ENCODE data around the gene NPY2R. TPM values are rescaled to one million over a fixed set of nuclear protein-coding genes. Genes with fewer than 3 reads are reported as not detected.

The NPY2R gene, protein sequence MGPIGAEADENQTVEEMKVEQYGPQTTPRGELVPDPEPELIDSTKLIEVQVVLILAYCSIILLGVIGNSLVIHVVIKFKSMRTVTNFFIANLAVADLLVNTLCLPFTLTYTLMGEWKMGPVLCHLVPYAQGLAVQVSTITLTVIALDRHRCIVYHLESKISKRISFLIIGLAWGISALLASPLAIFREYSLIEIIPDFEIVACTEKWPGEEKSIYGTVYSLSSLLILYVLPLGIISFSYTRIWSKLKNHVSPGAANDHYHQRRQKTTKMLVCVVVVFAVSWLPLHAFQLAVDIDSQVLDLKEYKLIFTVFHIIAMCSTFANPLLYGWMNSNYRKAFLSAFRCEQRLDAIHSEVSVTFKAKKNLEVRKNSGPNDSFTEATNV
- total RNA-seq (ENCODE audit: unreplicated experiment) = not detected
- long read RNA-seq = 0 reads

DNA sequence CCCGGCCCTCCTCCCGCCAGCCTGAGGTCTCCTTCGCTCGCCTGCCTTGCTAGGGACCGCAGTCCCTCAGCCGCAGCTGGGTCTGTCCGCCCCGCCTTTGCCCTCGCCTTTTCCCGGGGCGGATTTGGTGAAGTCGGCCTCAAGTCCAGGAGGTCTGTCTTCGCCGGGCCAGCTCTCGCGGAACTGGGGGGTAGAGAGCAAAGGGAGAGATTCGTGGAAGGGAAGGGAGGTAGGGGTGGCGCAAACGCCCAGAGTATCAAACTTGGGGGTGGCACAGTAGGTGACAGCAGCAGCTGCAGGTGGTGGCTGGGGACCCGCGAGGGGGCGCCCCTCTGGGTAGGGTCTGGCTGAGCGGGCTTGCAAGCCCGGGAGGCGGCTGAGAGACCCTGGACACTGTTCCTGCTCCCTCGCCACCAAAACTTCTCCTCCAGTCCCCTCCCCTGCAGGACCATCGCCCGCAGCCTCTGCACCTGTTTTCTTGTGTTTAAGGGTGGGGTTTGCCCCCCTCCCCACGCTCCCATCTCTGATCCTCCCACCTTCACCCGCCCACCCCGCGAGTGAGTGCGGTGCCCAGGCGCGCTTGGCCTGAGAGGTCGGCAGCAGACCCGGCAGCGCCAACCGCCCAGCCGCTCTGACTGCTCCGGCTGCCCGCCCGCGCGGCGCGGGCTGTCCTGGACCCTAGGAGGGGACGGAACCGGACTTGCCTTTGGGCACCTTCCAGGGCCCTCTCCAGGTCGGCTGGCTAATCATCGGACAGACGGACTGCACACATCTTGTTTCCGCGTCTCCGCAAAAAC is at the start of gene NPY2R:
Gene NPY2R (plus strand): TSS at position 379 of the 797 bp plus-strand sequence. CDS start 5,304 bp downstream, outside the sequence.
- no peaks in the 10 kb centered on the region for H3K9me3 Mint-ChIP-seq (ENCODE audit: unreplicated experiment)
- DNase-seq = peak; percentile 73
- peak within 1 kb of the TSS; percentile 91 for H3K4me3 Mint-ChIP-seq (ENCODE audit: unreplicated experiment)
- no peak within 1 kb of the TSS for H3K27ac Mint-ChIP-seq (ENCODE audit: unreplicated experiment)
- H3K4me1 Mint-ChIP-seq (ENCODE audit: low read depth, unreplicated experiment) = peaks cover 3% of the 10 kb centered on the region
- H3K36me3 Mint-ChIP-seq (ENCODE audit: unreplicated experiment) = no peaks in the 10 kb centered on the region
- peaks cover 11% of the 10 kb centered on the region for H3K27me3 Mint-ChIP-seq (ENCODE audit: unreplicated experiment)
- TF ChIP-seq, protein P1, sequence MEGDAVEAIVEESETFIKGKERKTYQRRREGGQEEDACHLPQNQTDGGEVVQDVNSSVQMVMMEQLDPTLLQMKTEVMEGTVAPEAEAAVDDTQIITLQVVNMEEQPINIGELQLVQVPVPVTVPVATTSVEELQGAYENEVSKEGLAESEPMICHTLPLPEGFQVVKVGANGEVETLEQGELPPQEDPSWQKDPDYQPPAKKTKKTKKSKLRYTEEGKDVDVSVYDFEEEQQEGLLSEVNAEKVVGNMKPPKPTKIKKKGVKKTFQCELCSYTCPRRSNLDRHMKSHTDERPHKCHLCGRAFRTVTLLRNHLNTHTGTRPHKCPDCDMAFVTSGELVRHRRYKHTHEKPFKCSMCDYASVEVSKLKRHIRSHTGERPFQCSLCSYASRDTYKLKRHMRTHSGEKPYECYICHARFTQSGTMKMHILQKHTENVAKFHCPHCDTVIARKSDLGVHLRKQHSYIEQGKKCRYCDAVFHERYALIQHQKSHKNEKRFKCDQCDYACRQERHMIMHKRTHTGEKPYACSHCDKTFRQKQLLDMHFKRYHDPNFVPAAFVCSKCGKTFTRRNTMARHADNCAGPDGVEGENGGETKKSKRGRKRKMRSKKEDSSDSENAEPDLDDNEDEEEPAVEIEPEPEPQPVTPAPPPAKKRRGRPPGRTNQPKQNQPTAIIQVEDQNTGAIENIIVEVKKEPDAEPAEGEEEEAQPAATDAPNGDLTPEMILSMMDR (IDR thresholded peaks at IDR 0.05; ENCODE audit: partially characterized antibody, unreplicated experiment) = no peak

DNA sequence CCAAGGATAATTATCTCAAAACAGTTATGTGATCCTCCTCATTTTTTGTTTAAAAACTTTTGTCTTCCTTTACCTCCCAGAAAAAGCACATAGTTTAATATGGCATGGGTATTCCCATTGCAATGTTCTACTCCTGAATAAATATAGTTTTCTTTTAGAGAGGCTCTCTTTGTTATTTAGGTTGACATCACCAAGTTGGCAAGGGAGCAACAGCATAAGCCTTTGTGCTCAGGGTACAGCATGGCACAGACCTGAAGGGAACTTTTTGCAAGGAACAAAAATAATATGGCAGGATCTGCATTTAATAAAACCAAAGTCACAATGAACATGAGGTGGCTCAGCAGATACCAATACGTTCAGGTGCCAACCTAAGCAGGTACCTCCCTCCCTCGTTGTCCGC is 47.1 kb upstream of the NPY2R start:
- H3K4me1 Mint-ChIP-seq (ENCODE audit: low read depth, unreplicated experiment) = no peaks in the 10 kb centered on the region
- TF ChIP-seq, protein P1 (IDR thresholded peaks at IDR 0.05; ENCODE audit: partially characterized antibody, unreplicated experiment) = no peak
- no peak overlapping the region for H3K27ac Mint-ChIP-seq (ENCODE audit: unreplicated experiment)
- DNase-seq = no peak
- no peaks in the 10 kb centered on the region for H3K9me3 Mint-ChIP-seq (ENCODE audit: unreplicated experiment)
- no peak overlapping the region for H3K4me3 Mint-ChIP-seq (ENCODE audit: unreplicated experiment)
- H3K27me3 Mint-ChIP-seq (ENCODE audit: unreplicated experiment) = no peaks in the 10 kb centered on the region
- H3K36me3 Mint-ChIP-seq (ENCODE audit: unreplicated experiment) = no peaks in the 10 kb centered on the region

DNA sequence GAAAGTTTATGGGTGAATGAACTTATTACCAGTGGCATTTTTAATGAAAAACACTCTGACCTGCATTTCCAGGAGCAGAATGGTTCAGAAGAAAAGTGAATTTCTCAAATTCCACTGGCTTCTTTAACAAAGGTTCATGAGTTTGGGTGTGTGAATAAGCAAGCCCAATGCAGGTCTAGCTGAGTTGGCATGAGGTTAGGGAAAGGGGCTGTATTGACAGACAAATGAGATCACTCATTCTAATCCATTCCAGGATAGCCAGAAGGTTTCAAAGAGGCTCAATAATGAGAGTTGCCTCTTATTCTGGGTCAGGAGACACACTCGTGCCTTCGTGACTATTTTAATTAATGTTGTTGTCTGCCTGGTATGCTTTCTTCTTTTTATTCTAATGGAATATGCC is 43.7 kb upstream of the NPY2R start:
- Mint-ChIP-seq H3K27ac (ENCODE audit: unreplicated experiment) (no peak overlapping the region), H3K4me3 (ENCODE audit: unreplicated experiment) (no peak overlapping the region), H3K9me3 (ENCODE audit: unreplicated experiment) (no peaks in the 10 kb centered on the region), H3K36me3 (ENCODE audit: unreplicated experiment) (no peaks in the 10 kb centered on the region), H3K27me3 (ENCODE audit: unreplicated experiment) (no peaks in the 10 kb centered on the region), H3K4me1 (ENCODE audit: low read depth, unreplicated experiment) (no peaks in the 10 kb centered on the region)
- no peak for DNase-seq
- TF ChIP-seq, protein P1 (IDR thresholded peaks at IDR 0.05; ENCODE audit: partially characterized antibody, unreplicated experiment) = no peak

DNA sequence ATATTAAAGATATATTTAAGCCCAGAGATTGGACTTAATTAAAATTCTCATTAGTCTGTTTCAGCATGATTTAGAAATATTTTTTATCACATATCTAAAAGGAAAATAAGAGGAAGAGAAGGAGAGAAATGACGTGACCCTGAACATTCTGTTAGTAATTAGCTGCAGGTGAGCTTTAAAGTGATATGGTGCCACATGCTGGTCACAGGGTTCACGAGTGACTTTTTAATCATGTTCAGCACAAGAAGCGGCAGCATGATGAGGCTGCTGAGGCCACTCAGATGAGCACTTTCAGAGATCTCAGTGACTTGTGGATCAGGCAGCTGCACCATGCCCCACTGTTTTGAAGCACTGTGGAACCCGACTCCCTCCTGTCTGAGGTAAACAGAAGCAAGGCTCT is 37.9 kb upstream of the NPY2R start:
- no peak for DNase-seq
- TF ChIP-seq, protein P1 (IDR thresholded peaks at IDR 0.05; ENCODE audit: partially characterized antibody, unreplicated experiment) = no peak
- H3K36me3 Mint-ChIP-seq (ENCODE audit: unreplicated experiment) = no peaks in the 10 kb centered on the region
- H3K4me1 Mint-ChIP-seq (ENCODE audit: low read depth, unreplicated experiment) = no peaks in the 10 kb centered on the region
- no peaks in the 10 kb centered on the region for H3K9me3 Mint-ChIP-seq (ENCODE audit: unreplicated experiment)
- H3K4me3 Mint-ChIP-seq (ENCODE audit: unreplicated experiment) = no peak overlapping the region
- H3K27me3 Mint-ChIP-seq (ENCODE audit: unreplicated experiment) = no peaks in the 10 kb centered on the region
- no peak overlapping the region for H3K27ac Mint-ChIP-seq (ENCODE audit: unreplicated experiment)

Data from glutamatergic neuron (in vitro differentiated cells).